Measurements from ENCODE around the gene TP53RK.

DNA sequence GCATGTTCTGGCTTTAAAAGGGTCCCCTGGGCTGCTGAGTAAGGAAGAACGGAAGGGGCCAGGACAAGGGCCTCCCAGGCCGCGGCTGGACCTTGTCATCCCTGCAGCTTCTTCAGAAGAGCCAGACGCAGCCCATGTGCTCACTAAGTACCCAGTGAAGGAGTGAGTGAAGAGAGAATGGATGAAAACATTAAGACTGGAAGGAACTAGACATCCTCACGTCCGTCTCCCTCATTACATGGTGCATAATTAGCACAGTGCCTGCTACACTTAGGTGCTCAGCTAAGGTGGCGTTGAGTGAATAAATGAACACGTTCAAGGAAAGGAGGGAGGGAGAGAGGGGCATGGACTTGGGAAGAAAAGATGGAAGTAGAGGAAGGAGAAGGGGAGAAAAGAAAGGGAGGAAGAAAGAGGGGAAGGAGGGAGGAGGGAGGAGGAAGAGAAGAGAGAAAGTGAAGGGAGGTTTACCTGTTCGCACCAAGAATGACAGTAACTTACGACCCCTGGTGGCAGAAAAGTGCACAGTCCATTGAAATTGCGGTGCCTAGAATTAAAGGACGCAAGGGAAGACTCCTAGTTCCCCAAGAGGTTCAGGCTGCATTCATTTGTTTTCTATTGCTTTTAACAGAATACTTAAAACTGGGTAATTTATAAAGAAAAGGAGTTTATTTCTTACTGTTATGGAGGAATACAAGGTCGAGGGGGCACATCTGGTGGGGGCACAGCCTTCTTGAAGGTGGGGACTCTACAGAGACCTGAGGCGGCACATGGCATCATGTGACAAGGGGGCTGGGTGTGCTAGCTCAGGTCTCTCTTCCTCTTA is 8.0 kb downstream of the TP53RK start:
- TF ChIP-seq POLR2AphosphoS5 (IDR thresholded peaks at IDR 0.05) (no peak), TAF1 (IDR thresholded peaks at IDR 0.05; ENCODE audit: low read depth) (no peak), EZH2 (IDR thresholded peaks at IDR 0.05; ENCODE audit: borderline replicate concordance, insufficient read depth, low read length, poor library complexity, severe bottlenecking) (no peak), SMC3 (conservative IDR thresholded peaks at IDR 0.05; ENCODE audit: poor library complexity) (peak; percentile 77), EP300 (conservative IDR thresholded peaks at IDR 0.05; ENCODE audit: poor library complexity, severe bottlenecking) (no peak), RAD21 (conservative IDR thresholded peaks at IDR 0.05) (peak; percentile 71)
- TF ChIP-seq, protein P1, sequence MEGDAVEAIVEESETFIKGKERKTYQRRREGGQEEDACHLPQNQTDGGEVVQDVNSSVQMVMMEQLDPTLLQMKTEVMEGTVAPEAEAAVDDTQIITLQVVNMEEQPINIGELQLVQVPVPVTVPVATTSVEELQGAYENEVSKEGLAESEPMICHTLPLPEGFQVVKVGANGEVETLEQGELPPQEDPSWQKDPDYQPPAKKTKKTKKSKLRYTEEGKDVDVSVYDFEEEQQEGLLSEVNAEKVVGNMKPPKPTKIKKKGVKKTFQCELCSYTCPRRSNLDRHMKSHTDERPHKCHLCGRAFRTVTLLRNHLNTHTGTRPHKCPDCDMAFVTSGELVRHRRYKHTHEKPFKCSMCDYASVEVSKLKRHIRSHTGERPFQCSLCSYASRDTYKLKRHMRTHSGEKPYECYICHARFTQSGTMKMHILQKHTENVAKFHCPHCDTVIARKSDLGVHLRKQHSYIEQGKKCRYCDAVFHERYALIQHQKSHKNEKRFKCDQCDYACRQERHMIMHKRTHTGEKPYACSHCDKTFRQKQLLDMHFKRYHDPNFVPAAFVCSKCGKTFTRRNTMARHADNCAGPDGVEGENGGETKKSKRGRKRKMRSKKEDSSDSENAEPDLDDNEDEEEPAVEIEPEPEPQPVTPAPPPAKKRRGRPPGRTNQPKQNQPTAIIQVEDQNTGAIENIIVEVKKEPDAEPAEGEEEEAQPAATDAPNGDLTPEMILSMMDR (IDR thresholded peaks at IDR 0.05; ENCODE audit: poor library complexity, severe bottlenecking) = peak; percentile 78
- TF ChIP-seq, protein P2, sequence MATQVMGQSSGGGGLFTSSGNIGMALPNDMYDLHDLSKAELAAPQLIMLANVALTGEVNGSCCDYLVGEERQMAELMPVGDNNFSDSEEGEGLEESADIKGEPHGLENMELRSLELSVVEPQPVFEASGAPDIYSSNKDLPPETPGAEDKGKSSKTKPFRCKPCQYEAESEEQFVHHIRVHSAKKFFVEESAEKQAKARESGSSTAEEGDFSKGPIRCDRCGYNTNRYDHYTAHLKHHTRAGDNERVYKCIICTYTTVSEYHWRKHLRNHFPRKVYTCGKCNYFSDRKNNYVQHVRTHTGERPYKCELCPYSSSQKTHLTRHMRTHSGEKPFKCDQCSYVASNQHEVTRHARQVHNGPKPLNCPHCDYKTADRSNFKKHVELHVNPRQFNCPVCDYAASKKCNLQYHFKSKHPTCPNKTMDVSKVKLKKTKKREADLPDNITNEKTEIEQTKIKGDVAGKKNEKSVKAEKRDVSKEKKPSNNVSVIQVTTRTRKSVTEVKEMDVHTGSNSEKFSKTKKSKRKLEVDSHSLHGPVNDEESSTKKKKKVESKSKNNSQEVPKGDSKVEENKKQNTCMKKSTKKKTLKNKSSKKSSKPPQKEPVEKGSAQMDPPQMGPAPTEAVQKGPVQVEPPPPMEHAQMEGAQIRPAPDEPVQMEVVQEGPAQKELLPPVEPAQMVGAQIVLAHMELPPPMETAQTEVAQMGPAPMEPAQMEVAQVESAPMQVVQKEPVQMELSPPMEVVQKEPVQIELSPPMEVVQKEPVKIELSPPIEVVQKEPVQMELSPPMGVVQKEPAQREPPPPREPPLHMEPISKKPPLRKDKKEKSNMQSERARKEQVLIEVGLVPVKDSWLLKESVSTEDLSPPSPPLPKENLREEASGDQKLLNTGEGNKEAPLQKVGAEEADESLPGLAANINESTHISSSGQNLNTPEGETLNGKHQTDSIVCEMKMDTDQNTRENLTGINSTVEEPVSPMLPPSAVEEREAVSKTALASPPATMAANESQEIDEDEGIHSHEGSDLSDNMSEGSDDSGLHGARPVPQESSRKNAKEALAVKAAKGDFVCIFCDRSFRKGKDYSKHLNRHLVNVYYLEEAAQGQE (IDR thresholded peaks at IDR 0.05; ENCODE audit: borderline replicate concordance) = no peak
